ENCODE measurements around the gene ADSL. TPM values are rescaled to one million over a fixed set of nuclear protein-coding genes. Genes with fewer than 3 reads are reported as not detected.

Gene ADSL
- total and polyA plus RNA-seq, 2 of the 8 experiments (the other 6 are each of a cell fraction or from before 2014, with no cell fraction given) = 197 to 218 TPM

GRCh38 chr22:40367342-40367741, 21.0 kb downstream of the ADSL start:
- no peak overlapping the region for H3K27ac ChIP-seq (ENCODE audit: low read depth, low read length)
- H3K4me3 ChIP-seq (ENCODE audit: extremely low read depth in 1 of 4, insufficient read depth in 2 of 4, low read depth in 3 of 4, low read length in 4 of 4) = no peak overlapping the region
- no peak overlapping the region for H2BK20ac ChIP-seq (ENCODE audit: low read length)
- no peak overlapping the region for H3K18ac ChIP-seq (ENCODE audit: extremely low read depth, low read length)
- no peak overlapping the region for H4K91ac ChIP-seq (replicated peaks; ENCODE audit: insufficient read length, low read length)
- peaks cover 0 to 3% of the 10 kb centered on the region in 2 experiments for H4K20me1 ChIP-seq (replicated peaks in 1 of 2; ENCODE audit: control insufficient read depth in 1 of 2, insufficient read depth in 2 of 2, low read length in 2 of 2)
- no peak overlapping the region for H3K14ac ChIP-seq (ENCODE audit: insufficient read length)
- POLR2A ChIA-PET (ENCODE audit: partially characterized antibody) = interaction anchor here (1.2 to 1.7 kb wide), 4 partner anchors 9 to 29 kb away, joined by 3 to 12 read pairs (median 4); no protein-coding TSS in a partner anchor
- H3K27me3 ChIP-seq (replicated peaks in 1 of 4; ENCODE audit: control insufficient read depth in 3 of 4, extremely low read depth in 1 of 4, insufficient read depth in 3 of 4, low read length in 3 of 4) = no peaks in the 10 kb centered on the region
- H3K4me1 ChIP-seq (replicated peaks in 1 of 4; ENCODE audit: control insufficient read depth in 3 of 4, insufficient read depth in 4 of 4, low read length in 3 of 4) = peaks cover 0 to 3% (median 0%) of the 10 kb centered on the region in 4 experiments; a peak in 1 of 7 replicates
- H3K36me3 ChIP-seq (ENCODE audit: control insufficient read depth in 2 of 4, insufficient read depth in 4 of 4, low read length in 3 of 4) = peaks cover 41 to 68% (median 54%) of the 10 kb centered on the region in 4 experiments
- H4K5ac ChIP-seq (ENCODE audit: insufficient read length, low read depth, low read length) = no peak overlapping the region
- no peak overlapping the region for H2BK5ac ChIP-seq (ENCODE audit: low read depth, low read length)
- 0 out of 2 replicates have a peak, but pooled peaks cover 2% of the 10 kb centered on the region for H3K79me1 ChIP-seq (ENCODE audit: low read depth, low read length)
- no peak overlapping the region for H3K4ac ChIP-seq (replicated peaks; ENCODE audit: insufficient read length, low read depth, low read length)
- H2AFZ ChIP-seq (ENCODE audit: low read length) = no peak overlapping the region
- no peak overlapping the region for H3K23ac ChIP-seq (ENCODE audit: insufficient read length)
- no peaks in the 10 kb centered on the region for H3K79me2 ChIP-seq (ENCODE audit: control insufficient read depth in 1 of 2, insufficient read depth in 2 of 2, low read length in 2 of 2)
- CTCF ChIA-PET (ENCODE audit: partially characterized antibody) = interaction anchor here (1.2 to 4.4 kb wide), 2 partner anchors 20 to 112 kb away, joined by 3 to 18 read pairs; no protein-coding TSS in a partner anchor
- H4K8ac ChIP-seq (ENCODE audit: extremely low read depth, insufficient read depth, low read length) = no peak overlapping the region
- no peak overlapping the region for H2BK120ac ChIP-seq (replicated peaks; ENCODE audit: low read depth, low read length)
- no peak overlapping the region for H2AK5ac ChIP-seq (ENCODE audit: low read depth, low read length)
- H3K9ac ChIP-seq (replicated peaks in 1 of 4; ENCODE audit: extremely low read depth in 1 of 4, low read depth in 3 of 4, low read length in 3 of 4) = no peak overlapping the region
- DNase-seq (ENCODE audit: low read depth in 1 of 2, low spot score in 2 of 2) = no peak
- no peaks in the 10 kb centered on the region; a peak in 1 of 4 replicates for H3K9me3 ChIP-seq (ENCODE audit: insufficient read depth in 2 of 2, low read depth in 1 of 2, low read length in 1 of 2)
- H3K23me2 ChIP-seq (ENCODE audit: low read depth, low read length) = peaks cover 4% of the 10 kb centered on the region; the same call in 1 of the 2 replicates
- H3K56ac ChIP-seq (replicated peaks; ENCODE audit: insufficient read length, low read depth, low read length) = no peak overlapping the region
- H3K4me2 ChIP-seq (ENCODE audit: insufficient read depth in 1 of 2, low read depth in 2 of 2, low read length in 2 of 2) = no peak overlapping the region
- H2BK15ac ChIP-seq (ENCODE audit: low read length) = no peak overlapping the region
- H2BK12ac ChIP-seq (ENCODE audit: low read depth, low read length) = no peak overlapping the region
- 92% methylated on average over 6 of the region's 6 CpGs; no CpG with 5 or more reads in 1 of the 2 experiments for WGBS, 2 experiments (ENCODE audit: extremely low coverage in 1 of 2, insufficient coverage in 1 of 2, insufficient read length in 1 of 2, insufficient replicate concordance in 2 of 2, low coverage in 1 of 2, low lambda C conversion rate in 2 of 2, missing lambda C conversion rate in 1 of 2)
- no peak for FAIRE-seq
- TF ChIP-seq SIN3A (conservative IDR thresholded peaks at IDR 0.05 in 1 of 2, IDR thresholded peaks at IDR 0.05 in 1 of 2; ENCODE audit: low read depth in 1 of 2, low read length in 2 of 2) = no peak
- TF ChIP-seq FOSL1 (IDR thresholded peaks at IDR 0.05; ENCODE audit: insufficient read depth, low read depth, low read length) = no peak
- no peak for TF ChIP-seq EP300 (IDR thresholded peaks at IDR 0.05; ENCODE audit: borderline replicate concordance in 1 of 2, low read depth in 2 of 2, low read length in 2 of 2)
- no peak for TF ChIP-seq YY1 (IDR thresholded peaks at IDR 0.05; ENCODE audit: low read depth, low read length)
- TF ChIP-seq TCF12 (IDR thresholded peaks at IDR 0.05; ENCODE audit: low read depth, low read length) = no peak
- no peak for TF ChIP-seq JUND (IDR thresholded peaks at IDR 0.05; ENCODE audit: low read length)

Data from H1 (cell line).